IPS-18c (cell line): ENCODE measurements around the gene PRND.

Experiments
- H3K4me3 ChIP-seq: 2 replicates; pipeline ENCODE4 v1.7.0; 2013; ENCODE audit warnings: low read depth, mild to moderate bottlenecking, low read length, moderate library complexity; ENCODE audit not compliant: insufficient read depth
- H3K9me3 ChIP-seq: one replicate; pipeline ENCODE4 v1.6.1; 2013; ENCODE audit warnings: mild to moderate bottlenecking, low read length, moderate library complexity; ENCODE audit not compliant: control insufficient read depth, insufficient read depth

Gene PRND, protein sequence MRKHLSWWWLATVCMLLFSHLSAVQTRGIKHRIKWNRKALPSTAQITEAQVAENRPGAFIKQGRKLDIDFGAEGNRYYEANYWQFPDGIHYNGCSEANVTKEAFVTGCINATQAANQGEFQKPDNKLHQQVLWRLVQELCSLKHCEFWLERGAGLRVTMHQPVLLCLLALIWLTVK

DNA sequence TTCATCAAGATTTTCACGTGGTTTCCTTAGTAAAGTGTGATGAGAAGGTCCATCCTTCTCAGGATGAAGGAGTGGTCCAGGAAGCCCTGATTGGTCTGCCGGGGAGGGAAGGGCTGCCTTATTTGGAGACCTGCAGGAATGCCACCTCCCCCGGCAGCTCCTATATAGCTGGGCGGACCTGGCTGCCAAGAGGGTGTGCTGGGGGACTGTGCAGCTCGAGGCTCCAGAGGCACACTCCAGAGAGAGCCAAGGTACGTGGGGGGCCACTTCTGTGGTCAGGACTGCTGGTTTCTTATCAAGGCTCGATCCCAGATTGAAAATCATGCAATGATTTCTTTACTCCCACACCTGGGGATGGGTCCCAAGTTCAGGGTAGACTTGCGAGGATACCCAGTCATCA lies at the start of gene PRND:
Gene PRND, plus strand, starts transcription at position 191 of the 400 bp plus-strand sequence. CDS start 2,643 bp downstream, outside the sequence.
- H3K4me3 ChIP-seq: no peak within 1 kb of the TSS
- H3K9me3 ChIP-seq: no peaks in the 10 kb centered on the region

DNA sequence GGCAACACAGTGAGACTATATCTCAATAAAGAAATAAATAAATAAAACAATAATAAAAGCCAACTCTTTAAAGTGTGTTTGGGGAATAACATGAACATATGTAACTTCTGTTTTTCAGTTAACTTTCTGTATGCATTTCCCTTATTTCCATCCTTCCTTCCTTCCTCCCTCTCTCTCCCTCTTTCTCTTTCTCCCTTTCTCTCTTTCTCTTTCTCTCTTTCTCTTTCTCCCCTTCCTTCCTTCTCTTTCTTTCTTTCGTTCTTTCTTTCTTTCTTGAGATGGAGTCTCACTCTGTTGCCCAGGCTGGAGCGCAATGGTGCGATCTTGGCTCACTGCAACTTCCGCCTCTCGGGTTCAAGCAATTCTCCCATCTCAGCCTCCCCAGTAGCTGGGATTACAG lies 48.8 kb upstream of the PRND start:
- no peaks in the 10 kb centered on the region for H3K9me3 ChIP-seq
- H3K4me3 ChIP-seq: no peak overlapping the region

DNA sequence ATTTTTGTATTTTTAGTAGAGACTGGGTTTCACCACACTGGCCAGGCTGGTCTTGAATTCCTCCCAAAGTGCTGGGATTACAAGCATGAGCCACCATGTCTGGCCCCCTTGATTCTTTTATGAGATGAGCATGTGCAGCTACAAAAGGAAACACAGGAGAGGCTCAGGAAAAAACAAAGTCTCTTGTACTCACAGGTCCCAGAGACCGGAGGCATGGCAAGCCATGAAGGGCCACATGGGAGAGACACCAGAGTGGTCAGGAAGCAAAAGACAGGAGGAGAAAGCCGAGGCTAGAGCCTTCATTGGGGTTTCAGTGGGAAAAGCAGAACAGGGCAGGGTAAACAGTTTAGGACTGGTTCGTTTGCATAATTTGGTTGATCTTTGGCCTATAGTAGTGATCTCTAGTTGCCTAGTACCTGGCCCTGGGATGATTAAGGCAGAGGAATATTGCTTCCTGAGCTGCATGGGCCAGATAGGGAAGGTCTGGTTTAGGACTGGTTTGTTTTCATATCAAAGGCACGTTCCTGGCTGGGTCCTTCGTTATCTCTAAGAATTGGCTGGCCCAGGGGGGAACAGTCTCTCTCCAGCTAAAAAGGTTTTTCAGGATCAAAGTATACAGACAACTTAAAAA lies 48.2 kb upstream of the PRND start:
- no peak overlapping the region for H3K4me3 ChIP-seq

DNA sequence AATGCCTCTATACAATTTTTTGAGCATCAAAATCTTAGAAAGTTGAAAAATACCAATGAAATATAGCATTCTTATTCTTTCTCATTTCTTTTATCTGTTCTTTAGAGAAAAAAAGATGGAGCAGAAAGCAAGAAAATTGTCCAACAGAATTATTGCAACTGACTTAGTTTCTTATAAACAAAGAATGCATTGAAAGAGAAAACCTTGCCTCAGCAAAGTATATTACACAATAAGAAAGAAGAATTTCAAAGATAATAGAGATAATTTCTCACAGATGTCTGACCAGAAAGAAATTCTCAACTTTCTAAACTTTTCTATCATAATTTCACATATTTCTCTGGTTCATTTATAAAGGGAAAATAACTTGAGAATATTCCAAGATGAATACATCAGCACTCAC lies 47.0 kb upstream of the PRND start:
- Histone ChIP-seq H3K9me3 (no peaks in the 10 kb centered on the region), H3K4me3 (no peak overlapping the region)

More for the DNA sequence above, 48.2 kb upstream of the PRND start:
- no peaks in the 10 kb centered on the region for H3K9me3 ChIP-seq

DNA sequence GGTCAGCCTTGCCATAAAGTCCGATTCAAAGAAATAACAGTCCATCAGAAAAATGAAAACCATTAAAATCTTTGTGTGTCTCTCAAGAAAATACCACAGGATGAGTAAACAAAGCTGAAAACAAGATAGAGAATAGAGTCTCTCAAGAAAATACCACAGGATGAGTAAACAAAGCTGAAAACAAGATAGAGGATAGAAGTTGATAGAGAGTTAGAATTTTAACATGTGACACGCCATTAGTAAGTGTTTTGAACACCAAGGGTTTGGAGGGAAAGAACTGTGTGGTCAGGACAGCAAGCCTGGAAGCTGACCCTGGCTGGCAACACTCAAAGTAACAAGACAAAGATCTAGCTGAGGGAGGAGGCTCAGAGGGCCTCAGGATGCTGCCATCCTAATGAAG lies 43.9 kb upstream of the PRND start:
- Histone ChIP-seq H3K9me3 (no peaks in the 10 kb centered on the region), H3K4me3 (no peak overlapping the region)

DNA sequence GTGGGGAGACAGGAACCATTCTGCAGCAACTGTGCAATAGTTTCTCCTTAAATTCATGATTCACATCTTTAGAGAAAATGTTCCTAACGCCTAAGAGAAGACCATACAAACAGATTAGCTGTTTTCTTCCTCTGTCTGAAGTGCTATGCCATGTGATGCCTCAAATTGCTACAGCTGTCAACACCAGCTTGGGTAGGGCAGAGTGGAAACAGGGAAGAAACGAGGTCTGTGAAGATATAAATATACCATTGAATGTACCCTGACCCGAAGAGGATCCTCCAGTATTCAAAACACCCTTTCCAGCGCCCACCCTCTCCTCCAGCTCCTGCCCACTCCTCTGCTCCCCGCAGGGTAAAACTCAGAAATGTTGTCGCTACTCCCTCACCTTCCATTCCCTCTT lies 40.3 kb upstream of the PRND start:
- peaks cover 4% of the 10 kb centered on the region for H3K9me3 ChIP-seq
- H3K4me3 ChIP-seq: no peak overlapping the region

DNA sequence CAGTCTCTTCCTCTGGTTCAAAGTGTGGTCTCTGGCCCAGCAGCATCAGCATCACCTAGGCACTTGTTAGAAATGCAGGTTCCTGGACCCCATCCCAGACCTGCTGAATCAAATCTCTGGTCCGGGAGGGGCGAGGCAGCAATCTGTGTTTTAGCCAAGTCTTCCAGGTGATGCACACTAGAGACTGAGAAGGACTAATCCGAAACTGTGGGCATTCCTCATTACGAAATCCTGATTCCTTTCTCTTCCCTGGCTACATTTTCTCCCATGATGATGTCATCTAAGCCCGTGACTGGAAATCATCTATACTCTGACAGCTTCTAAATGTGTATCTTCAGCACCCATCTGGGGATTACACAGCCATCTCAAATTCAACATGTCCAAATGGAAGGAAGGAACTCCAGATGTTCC lies 39.7 kb upstream of the PRND start:
- H3K9me3 ChIP-seq: peaks cover 4% of the 10 kb centered on the region
- no peak overlapping the region for H3K4me3 ChIP-seq

DNA sequence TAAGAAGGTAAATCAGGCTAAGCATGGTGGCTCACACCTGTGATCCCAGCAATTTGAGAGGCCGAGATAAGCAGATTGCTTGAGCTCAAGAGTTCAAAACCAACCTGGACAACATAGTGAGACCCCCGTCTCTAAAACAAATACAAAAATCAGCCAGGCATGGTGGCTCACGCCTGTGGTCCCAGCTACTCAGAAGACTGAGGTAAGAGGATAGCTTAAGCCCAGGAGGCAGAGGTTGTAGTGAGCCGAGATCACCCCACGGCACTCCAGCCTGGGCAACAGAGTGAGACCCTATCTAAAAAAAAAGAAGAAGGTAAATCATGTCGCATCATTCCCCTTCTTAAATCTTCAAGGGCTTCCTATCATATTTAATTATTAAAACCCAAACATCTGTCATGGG lies 39.0 kb upstream of the PRND start:
- Histone ChIP-seq H3K9me3 (peaks cover 4% of the 10 kb centered on the region), H3K4me3 (no peak overlapping the region)

DNA sequence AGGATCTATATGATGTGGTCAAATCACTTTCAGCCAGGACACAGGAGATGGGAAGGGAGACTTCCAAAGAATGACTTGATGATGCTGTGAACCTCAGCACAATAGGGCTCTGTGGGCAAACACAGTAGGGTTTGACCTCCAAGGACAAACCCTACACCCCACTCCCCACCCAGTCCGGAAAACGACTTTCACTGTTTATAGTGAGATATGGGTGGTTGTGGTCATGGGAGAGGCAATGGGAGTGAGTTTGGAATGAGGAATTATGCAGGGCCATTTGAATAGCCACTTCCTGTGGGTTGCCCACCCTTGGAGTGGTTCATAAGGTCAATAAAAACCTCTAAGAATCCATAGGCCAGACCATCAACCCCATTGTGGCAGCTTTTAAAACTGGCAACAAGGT lies 38.4 kb upstream of the PRND start:
- Histone ChIP-seq H3K9me3 (peaks cover 4% of the 10 kb centered on the region), H3K4me3 (no peak overlapping the region)

DNA sequence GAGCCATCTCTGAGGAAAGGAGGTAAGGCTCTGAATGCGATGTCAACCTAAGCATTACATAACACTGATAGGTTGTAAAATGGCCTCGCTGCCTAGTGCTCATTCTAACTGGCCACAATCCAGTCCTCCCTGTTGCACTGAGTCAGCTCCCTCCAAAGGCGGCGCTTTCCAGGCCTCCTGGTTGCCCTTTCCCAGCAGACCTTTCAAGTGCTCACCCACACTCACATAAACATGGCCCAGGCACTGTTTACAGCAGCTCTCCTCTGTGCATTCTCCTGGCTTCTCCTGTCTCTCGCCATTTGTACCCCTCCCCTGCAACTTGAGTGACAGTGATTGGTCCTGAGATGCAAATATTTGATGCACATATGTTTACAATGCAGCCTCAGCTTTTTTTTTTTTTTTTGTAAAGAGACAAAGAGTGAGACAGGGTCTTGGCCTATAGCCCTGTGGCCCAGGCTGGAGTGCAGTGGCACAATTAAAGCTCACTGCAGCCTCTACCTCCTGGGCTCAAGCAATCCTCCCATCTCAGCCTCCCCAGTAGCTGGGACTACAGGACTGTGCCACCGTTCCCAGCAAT lies 36.8 kb upstream of the PRND start:
- Histone ChIP-seq H3K9me3 (peaks cover 4% of the 10 kb centered on the region), H3K4me3 (no peak overlapping the region)

DNA sequence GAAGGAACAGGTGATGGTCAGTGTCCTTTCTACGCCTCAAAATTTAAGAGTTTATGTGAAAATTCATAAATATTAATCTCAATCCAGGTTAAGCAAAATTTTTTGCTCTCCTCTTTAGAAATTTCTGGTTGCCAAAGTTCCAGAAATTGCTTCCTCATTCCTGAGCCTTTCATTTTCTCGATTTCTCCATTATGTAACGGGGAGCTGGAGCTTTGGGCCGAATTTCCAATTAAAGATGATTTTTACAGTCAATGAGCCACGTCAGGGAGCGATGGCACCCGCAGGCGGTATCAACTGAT lies 35.8 kb upstream of the PRND start:
- peak overlapping the region; percentile 61; the same call in 1 of the 2 replicates for H3K4me3 ChIP-seq
- H3K9me3 ChIP-seq: peaks cover 4% of the 10 kb centered on the region

DNA sequence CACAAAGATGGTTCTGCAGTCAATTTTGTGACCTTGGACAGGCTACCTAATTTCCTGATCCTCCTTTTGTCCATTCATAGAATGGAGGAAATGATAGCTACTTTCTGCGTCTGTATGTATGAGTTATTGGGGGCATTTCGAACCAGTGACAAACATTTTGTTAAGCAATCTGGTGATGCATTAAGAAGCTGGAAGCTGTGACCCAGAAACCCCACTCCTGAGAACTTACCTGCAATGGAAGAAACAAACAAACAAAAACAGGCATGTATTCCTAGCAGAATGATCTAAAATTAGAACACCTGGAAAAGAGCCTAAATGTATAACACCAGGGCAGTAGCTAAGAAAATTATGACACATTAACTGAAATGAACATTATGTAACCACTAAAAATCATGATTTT lies 33.4 kb upstream of the PRND start:
- H3K4me3 ChIP-seq: no peak overlapping the region
- H3K9me3 ChIP-seq: peaks cover 6% of the 10 kb centered on the region

DNA sequence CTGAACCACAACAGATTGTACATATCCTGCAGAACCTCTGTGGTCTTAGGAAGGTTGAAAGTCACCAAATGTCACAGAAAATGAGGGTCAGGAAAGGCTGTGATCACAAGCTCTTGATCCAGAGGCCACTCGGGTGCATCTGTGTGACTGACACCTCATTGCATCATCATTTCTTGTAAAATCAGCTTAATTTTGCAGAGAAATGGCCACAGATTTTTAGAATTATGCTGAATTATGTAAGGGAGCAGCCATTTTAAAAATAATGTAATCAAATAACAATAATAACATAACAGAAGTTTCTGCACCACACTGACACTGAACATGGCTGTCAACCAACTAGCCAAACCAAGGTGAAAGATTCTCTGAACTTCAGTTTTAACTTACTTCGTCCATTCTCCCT lies 32.5 kb upstream of the PRND start:
- Histone ChIP-seq H3K9me3 (peaks cover 6% of the 10 kb centered on the region), H3K4me3 (no peak overlapping the region; the same call in 1 of the 2 replicates)

DNA sequence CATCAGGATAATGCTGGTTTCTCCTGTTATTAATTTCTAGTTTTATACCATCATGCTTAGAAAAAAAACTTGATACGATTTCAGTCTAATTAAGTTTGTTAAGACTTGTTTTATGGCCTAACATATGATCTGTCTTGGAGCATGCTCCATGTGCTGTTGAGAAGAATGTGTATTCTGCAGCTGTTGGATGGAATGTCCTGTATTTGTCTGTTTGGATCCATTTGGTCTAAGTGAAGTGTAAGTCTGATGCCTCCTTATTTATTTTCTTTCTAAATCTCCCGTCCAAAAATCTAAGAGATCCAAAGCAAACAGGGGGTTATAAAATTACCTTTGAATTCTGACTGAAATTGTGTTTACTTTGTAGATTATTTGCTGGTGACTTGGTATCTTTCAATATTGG lies 30.0 kb upstream of the PRND start:
- peaks cover 2% of the 10 kb centered on the region for H3K9me3 ChIP-seq
- H3K4me3 ChIP-seq: no peak overlapping the region

DNA sequence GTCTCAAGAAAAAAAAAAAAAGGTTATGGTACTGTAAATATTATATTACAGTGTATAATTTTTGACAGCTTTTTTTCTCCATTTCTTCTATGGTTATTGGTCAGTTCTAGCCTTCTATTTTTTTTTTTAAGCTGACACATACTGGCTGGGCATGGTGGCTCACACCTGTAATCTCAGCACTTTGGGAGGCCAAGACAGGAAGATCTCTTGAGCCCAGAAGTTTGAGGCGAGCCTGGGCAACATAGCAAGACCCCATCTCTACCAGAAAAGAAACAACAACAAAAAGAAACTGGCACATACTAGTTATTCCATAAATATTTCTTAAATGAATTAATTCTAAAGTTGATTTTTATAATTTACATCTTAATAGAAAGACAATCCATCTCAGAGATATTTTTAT lies 27.6 kb upstream of the PRND start:
- H3K4me3 ChIP-seq: no peak overlapping the region
- H3K9me3 ChIP-seq: peaks cover 2% of the 10 kb centered on the region

DNA sequence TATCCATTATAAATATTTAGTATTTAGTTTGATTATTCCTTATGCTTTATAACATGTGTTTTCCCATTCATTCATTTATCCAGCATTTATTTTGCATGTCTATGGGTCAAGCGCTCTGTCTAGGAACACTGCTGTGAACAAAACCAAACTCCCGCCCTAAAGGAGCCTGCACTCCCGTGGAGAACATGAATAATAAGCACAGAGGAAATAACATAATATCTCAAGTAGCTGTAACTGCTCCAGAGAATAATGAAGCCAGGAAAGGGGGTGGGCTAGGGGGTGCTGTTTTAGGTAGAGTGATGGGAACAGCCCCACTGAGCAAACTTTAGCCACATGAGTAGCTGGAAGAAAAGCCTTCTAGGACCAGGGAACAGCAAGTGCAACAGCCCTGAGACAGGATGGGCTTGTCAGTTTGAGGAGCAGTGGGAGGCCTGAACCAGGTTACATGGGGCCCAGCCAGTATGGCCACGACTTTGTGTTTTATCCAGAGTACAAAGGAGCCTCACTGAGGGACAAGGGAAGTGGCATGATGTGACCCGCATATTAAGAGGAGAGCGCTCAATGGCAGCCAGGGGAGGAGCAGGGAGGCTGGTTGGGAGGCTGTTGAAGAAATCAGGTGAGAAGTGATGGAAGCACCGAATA lies 24.4 kb upstream of the PRND start:
- Histone ChIP-seq H3K9me3 (peaks cover 2% of the 10 kb centered on the region), H3K4me3 (no peak overlapping the region)

DNA sequence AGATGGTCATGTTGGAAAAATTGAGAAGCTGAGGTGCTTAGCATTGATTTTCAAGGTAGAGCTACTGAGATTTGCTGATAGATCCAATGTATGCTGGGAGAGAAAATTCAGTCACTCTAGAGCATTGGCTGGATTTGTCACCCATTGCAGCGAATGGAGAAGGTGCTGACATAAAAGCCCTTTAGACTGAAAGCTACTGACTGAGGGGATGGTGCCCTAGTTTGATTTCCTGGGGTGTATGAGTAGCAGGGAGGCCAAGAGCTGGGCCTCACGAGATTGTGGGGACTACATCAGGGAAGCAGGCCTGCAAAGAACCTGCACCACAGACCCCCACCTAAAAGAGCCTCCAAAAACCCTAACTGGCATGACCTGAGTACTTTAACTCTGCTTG lies 23.9 kb upstream of the PRND start:
- H3K4me3 ChIP-seq: no peak overlapping the region
- no peaks in the 10 kb centered on the region for H3K9me3 ChIP-seq

DNA sequence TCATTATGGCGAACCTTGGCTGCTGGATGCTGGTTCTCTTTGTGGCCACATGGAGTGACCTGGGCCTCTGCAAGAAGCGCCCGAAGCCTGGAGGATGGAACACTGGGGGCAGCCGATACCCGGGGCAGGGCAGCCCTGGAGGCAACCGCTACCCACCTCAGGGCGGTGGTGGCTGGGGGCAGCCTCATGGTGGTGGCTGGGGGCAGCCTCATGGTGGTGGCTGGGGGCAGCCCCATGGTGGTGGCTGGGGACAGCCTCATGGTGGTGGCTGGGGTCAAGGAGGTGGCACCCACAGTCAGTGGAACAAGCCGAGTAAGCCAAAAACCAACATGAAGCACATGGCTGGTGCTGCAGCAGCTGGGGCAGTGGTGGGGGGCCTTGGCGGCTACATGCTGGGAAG lies 22.5 kb upstream of the PRND start:
- H3K9me3 ChIP-seq: no peaks in the 10 kb centered on the region
- H3K4me3 ChIP-seq: no peak overlapping the region
